ENCODE results near the gene PANX2. TPM values are rescaled to one million over a fixed set of nuclear protein-coding genes. Genes with fewer than 3 reads are reported as not detected.

PANX2 gene
- total and polyA plus RNA-seq, 9 of the 15 experiments (the other 6 are each of a cell fraction or from before 2014, with no cell fraction given), result 0.01 to 3.9 (median 0.67) TPM; not detected in 1

DNA sequence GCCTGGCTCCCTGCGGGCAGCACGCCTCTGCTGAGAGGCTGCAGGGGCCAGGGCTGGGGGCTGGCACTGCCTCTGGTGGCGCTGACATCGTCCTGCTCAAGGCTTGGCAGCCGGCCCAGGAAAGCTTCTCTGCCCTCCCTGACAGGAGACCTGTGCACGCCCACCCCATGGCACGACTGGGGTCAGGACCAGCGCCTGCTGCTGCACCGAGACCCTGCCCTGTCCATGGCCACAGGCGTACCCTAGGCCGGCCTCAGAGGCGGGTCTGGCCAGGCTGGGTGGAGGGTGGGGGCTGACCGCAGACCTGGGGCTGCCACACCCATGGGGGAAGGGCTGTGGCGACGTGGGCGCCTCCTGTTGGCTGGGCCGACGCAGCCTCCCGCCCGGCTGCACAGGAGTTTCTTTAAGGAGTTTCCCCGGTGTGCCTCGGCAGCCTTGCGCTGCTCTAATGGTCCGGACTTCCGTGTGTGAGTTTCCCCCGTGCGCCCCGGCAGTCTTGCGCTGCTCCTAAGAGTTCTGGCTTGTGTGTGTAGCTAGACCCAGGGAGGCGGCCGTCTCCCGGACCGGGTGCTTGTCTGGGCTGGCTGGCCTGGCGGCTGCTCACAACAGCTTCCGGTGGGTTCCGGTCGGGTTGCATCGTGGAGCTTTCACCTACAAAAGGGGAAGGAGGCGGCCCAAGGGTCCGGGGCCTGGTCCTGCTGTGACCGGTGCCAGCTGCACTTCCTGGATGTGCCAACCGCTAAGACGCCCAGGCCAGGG, 19.8 kb downstream of the PANX2 start (continued):
- peak; percentile 79 for TF ChIP-seq NFIC (IDR thresholded peaks at IDR 0.05)
- TF ChIP-seq ATF1 (CRISPR knock-in tag; IDR thresholded peaks at IDR 0.05), result no peak
- TF ChIP-seq ATF1 (tag; IDR thresholded peaks at IDR 0.05), result peak; percentile 81
- peak; percentile 73 for TF ChIP-seq GABPA (tag; conservative IDR thresholded peaks at IDR 0.05; ENCODE audit: low read depth)
- TF ChIP-seq SMAD1 (IDR thresholded peaks at IDR 0.05; ENCODE audit: low read depth, low read length, partially characterized antibody), result no peak
- TF ChIP-seq, protein P1, sequence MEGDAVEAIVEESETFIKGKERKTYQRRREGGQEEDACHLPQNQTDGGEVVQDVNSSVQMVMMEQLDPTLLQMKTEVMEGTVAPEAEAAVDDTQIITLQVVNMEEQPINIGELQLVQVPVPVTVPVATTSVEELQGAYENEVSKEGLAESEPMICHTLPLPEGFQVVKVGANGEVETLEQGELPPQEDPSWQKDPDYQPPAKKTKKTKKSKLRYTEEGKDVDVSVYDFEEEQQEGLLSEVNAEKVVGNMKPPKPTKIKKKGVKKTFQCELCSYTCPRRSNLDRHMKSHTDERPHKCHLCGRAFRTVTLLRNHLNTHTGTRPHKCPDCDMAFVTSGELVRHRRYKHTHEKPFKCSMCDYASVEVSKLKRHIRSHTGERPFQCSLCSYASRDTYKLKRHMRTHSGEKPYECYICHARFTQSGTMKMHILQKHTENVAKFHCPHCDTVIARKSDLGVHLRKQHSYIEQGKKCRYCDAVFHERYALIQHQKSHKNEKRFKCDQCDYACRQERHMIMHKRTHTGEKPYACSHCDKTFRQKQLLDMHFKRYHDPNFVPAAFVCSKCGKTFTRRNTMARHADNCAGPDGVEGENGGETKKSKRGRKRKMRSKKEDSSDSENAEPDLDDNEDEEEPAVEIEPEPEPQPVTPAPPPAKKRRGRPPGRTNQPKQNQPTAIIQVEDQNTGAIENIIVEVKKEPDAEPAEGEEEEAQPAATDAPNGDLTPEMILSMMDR (IDR thresholded peaks at IDR 0.05 in 2 of 3, conservative IDR thresholded peaks at IDR 0.05 in 1 of 3; ENCODE audit: insufficient read depth in 2 of 3, low read depth in 1 of 3, low read length in 3 of 3), result peak; percentile 52 to 63 (median 55)
- TF ChIP-seq SMC3 (conservative IDR thresholded peaks at IDR 0.05; ENCODE audit: insufficient read depth, low read depth, low read length), result no peak
- no peak for TF ChIP-seq NFE2L1 (tag; IDR thresholded peaks at IDR 0.05; ENCODE audit: borderline replicate concordance, low read depth)
- TF ChIP-seq, protein P2, sequence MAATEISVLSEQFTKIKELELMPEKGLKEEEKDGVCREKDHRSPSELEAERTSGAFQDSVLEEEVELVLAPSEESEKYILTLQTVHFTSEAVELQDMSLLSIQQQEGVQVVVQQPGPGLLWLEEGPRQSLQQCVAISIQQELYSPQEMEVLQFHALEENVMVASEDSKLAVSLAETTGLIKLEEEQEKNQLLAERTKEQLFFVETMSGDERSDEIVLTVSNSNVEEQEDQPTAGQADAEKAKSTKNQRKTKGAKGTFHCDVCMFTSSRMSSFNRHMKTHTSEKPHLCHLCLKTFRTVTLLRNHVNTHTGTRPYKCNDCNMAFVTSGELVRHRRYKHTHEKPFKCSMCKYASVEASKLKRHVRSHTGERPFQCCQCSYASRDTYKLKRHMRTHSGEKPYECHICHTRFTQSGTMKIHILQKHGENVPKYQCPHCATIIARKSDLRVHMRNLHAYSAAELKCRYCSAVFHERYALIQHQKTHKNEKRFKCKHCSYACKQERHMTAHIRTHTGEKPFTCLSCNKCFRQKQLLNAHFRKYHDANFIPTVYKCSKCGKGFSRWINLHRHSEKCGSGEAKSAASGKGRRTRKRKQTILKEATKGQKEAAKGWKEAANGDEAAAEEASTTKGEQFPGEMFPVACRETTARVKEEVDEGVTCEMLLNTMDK (IDR thresholded peaks at IDR 0.05; ENCODE audit: borderline replicate concordance, insufficient read depth, low read depth, low read length, poor library complexity, severe bottlenecking), result peak; percentile 88
- TF ChIP-seq, protein P3, sequence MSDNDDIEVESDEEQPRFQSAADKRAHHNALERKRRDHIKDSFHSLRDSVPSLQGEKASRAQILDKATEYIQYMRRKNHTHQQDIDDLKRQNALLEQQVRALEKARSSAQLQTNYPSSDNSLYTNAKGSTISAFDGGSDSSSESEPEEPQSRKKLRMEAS (CRISPR knock-in tag; IDR thresholded peaks at IDR 0.05), result peak; percentile 42; the same call in 1 of the 2 replicates
- TF ChIP-seq POLR2G (IDR thresholded peaks at IDR 0.05; ENCODE audit: low read depth, low read length), result peak; percentile 74
- peak; percentile 68; the same call in 1 of the 2 replicates for TF ChIP-seq CBX1 (IDR thresholded peaks at IDR 0.05; ENCODE audit: low read depth)
- TF ChIP-seq EP400 (IDR thresholded peaks at IDR 0.05), result peak; percentile 66
- TF ChIP-seq GABPB1 (CRISPR knock-in tag; IDR thresholded peaks at IDR 0.05), result peak; percentile 76
- peak; percentile 94 for TF ChIP-seq KLF6 (CRISPR knock-in tag; IDR thresholded peaks at IDR 0.05; ENCODE audit: borderline replicate concordance)
- TF ChIP-seq, protein P4, sequence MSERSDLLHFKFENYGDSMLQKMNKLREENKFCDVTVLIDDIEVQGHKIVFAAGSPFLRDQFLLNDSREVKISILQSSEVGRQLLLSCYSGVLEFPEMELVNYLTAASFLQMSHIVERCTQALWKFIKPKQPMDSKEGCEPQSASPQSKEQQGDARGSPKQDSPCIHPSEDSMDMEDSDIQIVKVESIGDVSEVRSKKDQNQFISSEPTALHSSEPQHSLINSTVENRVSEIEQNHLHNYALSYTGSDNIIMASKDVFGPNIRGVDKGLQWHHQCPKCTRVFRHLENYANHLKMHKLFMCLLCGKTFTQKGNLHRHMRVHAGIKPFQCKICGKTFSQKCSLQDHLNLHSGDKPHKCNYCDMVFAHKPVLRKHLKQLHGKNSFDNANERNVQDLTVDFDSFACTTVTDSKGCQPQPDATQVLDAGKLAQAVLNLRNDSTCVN (CRISPR knock-in tag; IDR thresholded peaks at IDR 0.05), result no peak
- TF ChIP-seq MTA1 (IDR thresholded peaks at IDR 0.05; ENCODE audit: borderline replicate concordance), result no peak
- TF ChIP-seq ESRRA (IDR thresholded peaks at IDR 0.05; ENCODE audit: borderline replicate concordance, low read depth), result peak; percentile 89; the same call in 1 of the 2 replicates
- TF ChIP-seq EGR1 (conservative IDR thresholded peaks at IDR 0.05), result 0 out of 2 replicates have a peak, but pooled peaks have one; percentile 16
- peak; percentile 35 for TF ChIP-seq TBP (optimal IDR thresholded peaks at IDR 0.05; ENCODE audit: low read depth, low read length)
- TF ChIP-seq KAT7 (CRISPR knock-in tag; IDR thresholded peaks at IDR 0.05; ENCODE audit: borderline replicate concordance), result no peak
